Stomach (tissue), 9 donors: ENCODE data around the gene TBC1D2. TPM values are rescaled to one million over a fixed set of nuclear protein-coding genes. Genes with fewer than 3 reads are reported as not detected.

Source experiments
- DNase-seq, 2 donors: peaks; one replicate each; pipeline versions ENCODE4 v3.0.0 to v3.0.0-alpha.2; 2013 to 2019
- H3K27ac ChIP-seq, 5 donors: fragments of 200-600 bp in 4 of 5; sonication (generic) in 4 of 5; one replicate each; pipeline ENCODE4 v1.5.1; 2013 to 2019; ENCODE audit warnings: mild to moderate bottlenecking in 1 of 5, moderate library complexity in 1 of 5
- H3K27me3 ChIP-seq, 3 donors: fragments of 200-600 bp; sonication (generic); one replicate each; pipeline ENCODE4 v1.5.1; 2017 to 2019; ENCODE audit warnings: mixed run types in 1 of 3
- H3K36me3 ChIP-seq, 4 donors: fragments of 200-600 bp; sonication (generic); 1 replicate in 3 of 4; 2 replicates in 1 of 4; pipeline ENCODE4 v1.5.1; 2016 to 2019
- H3K4me1 ChIP-seq, 4 donors: fragments of 200-600 bp; sonication (generic); one replicate each; pipeline ENCODE4 v1.5.1; 2016 to 2019
- H3K4me3 ChIP-seq, 4 donors: fragments of 200-600 bp; sonication (generic) in 3 of 4; one replicate each; pipeline ENCODE4 v1.5.1; 2016 to 2019; ENCODE audit warnings: mild to moderate bottlenecking in 1 of 4
- H3K9me3 ChIP-seq, 4 donors: fragments of 200-600 bp; sonication (generic); one replicate each; pipeline ENCODE4 v1.5.1; 2016 to 2019
- CTCF ChIP-seq, 7 experiments: fragments of 450-650 bp in 4 of 7; fragments of 200-600 bp in 3 of 7; sonication (generic) in 3 of 7; IDR thresholded peaks; one replicate each; pipeline ENCODE4 v1.5.1; 2016 to 2019; ENCODE audit warnings: antibody characterized with exemption in 7 of 7, control low read depth in 2 of 7, mild to moderate bottlenecking in 1 of 7
- EP300 ChIP-seq: sonication (generic); formaldehyde crosslinking; IDR thresholded peaks from one replicate; pipeline ENCODE4 v1.6.1; 2017; ENCODE audit warnings: antibody characterized with exemption
- POLR2A ChIP-seq, 4 donors: fragments of 450-650 bp; IDR thresholded peaks; one replicate each; pipeline ENCODE4 v1.6.1; 2016; ENCODE audit warnings: antibody characterized with exemption in 4 of 4, control low read depth in 2 of 4, mild to moderate bottlenecking in 1 of 4, moderate library complexity in 1 of 4
- POLR2AphosphoS5 ChIP-seq, 3 donors: sonication (generic); formaldehyde crosslinking; IDR thresholded peaks; one replicate each; pipeline ENCODE4 v1.6.1; 2016; ENCODE audit warnings: antibody characterized with exemption in 3 of 3
- WGBS, 5 donors: extraction: QIAGEN DNeasy Blood & Tissue Kit in 3 of 5; methylation state at CpG; one replicate each; pipeline versions ENCODE4 v1.1.5 to v1.1.7; 2013 to 2018; 5-methylcytosine and 5-hydroxymethylcytosine counted together
- intact Hi-C: fragments of 100-400 bp; cut with DNase I; formaldehyde crosslinking; loops from one replicate; pipeline ENCODE4 v1.15.1; 2023; ENCODE audit warnings: low total_unique reads
- polyA plus RNA-seq, 3 donors: library from polyadenylated mRNA; stranded (reverse); fragments of 200-250 nt; gene quantifications; one replicate each; pipeline ENCODE4 v1.2.3, GENCODE V29; 2013
- total RNA-seq, 5 donors: library from RNA; depleted of rRNA; stranded (reverse); fragments of >200 nt; gene quantifications; one replicate each; pipeline versions ENCODE4 v1.1.0 to v1.2.3, GENCODE V29; 2014 to 2016
- donor health status: healthy with polysubstance abuse.
- donor health status: Bipolar disorder and iron deficiency.
- donor health status: healthy.

The TBC1D2 gene
- total and polyA plus RNA-seq, 8 donors: 2.9 to 36.4 (median 15.9) TPM

- DNase-seq: no peak
- Histone ChIP-seq H3K27ac (peak overlapping the region in 1 of 5 donors; percentile 23), H3K4me1 (peaks cover 15 to 23% (median 20%) of the 10 kb centered on the region in 4 donors), H3K36me3 (peaks cover 5 to 74% (median 58%) of the 10 kb centered on the region in 4 donors), H3K27me3 (no peaks in the 10 kb centered on the region), H3K9me3 (no peaks in the 10 kb centered on the region), H3K4me3 (no peak overlapping the region)
- 79 to 87% (median 81%) methylated on average over 7 to 9 of the region's 9 CpGs for WGBS, 5 donors
- intact Hi-C loops: no loop called here
- TF ChIP-seq POLR2A (IDR thresholded peaks at IDR 0.05) (no peak), CTCF (IDR thresholded peaks at IDR 0.05) (peak in 1 of 7 experiments; percentile 23), POLR2AphosphoS5 (IDR thresholded peaks at IDR 0.05) (no peak)
These were observed 39.6 kb downstream of the TBC1D2 start for GRCh38 chr9:98215821-98216220.

GRCh38 chr9:98215271-98215670, 40.2 kb downstream of the TBC1D2 start:
- H3K4me1 ChIP-seq: peaks cover 21 to 28% (median 23%) of the 10 kb centered on the region in 4 donors
- TF ChIP-seq POLR2A (IDR thresholded peaks at IDR 0.05) (no peak), POLR2AphosphoS5 (IDR thresholded peaks at IDR 0.05) (no peak), EP300 (no peak), CTCF (IDR thresholded peaks at IDR 0.05) (no peak)
- 53 to 76% (median 68%) methylated on average over 5 of the region's 5 CpGs for WGBS, 5 donors
- no peak overlapping the region for H3K4me3 ChIP-seq
- no peaks in the 10 kb centered on the region for H3K27me3 ChIP-seq
- intact Hi-C loops: no loop called here
- no peaks in the 10 kb centered on the region for H3K9me3 ChIP-seq
- peaks cover 5 to 74% (median 58%) of the 10 kb centered on the region in 4 donors for H3K36me3 ChIP-seq
- DNase-seq: no peak
- peak overlapping the region in 1 of 5 donors; percentile 23 for H3K27ac ChIP-seq

GRCh38 chr9:98214811-98215210, 40.6 kb downstream of the TBC1D2 start:
- no peaks in the 10 kb centered on the region for H3K27me3 ChIP-seq
- intact Hi-C loops: no loop called here
- H3K4me1 ChIP-seq: peaks cover 17 to 26% (median 23%) of the 10 kb centered on the region in 4 donors
- H3K9me3 ChIP-seq: no peaks in the 10 kb centered on the region
- TF ChIP-seq POLR2AphosphoS5 (IDR thresholded peaks at IDR 0.05): no peak
- TF ChIP-seq CTCF (IDR thresholded peaks at IDR 0.05): no peak
- no peak for TF ChIP-seq POLR2A (IDR thresholded peaks at IDR 0.05)
- TF ChIP-seq EP300: no peak
- peak in 1 of 2 donors; percentile 55 for DNase-seq
- no peak overlapping the region for H3K4me3 ChIP-seq
- 33 to 59% (median 58%) methylated on average over 5 to 6 of the region's 6 CpGs for WGBS, 5 donors
- H3K27ac ChIP-seq: no peak overlapping the region
- peaks cover 5 to 72% (median 56%) of the 10 kb centered on the region in 4 donors for H3K36me3 ChIP-seq

GRCh38 chr9:98211260-98211659, 44.2 kb downstream of the TBC1D2 start:
- 71 to 90% (median 78%) methylated on average over 3 of the region's 3 CpGs for WGBS, 5 donors
- TF ChIP-seq POLR2A (IDR thresholded peaks at IDR 0.05): no peak
- no peak for TF ChIP-seq EP300
- TF ChIP-seq POLR2AphosphoS5 (IDR thresholded peaks at IDR 0.05): no peak
- no peak for TF ChIP-seq CTCF (IDR thresholded peaks at IDR 0.05)
- Histone ChIP-seq H3K4me1 (peaks cover 12 to 23% (median 20%) of the 10 kb centered on the region in 4 donors), H3K27ac (peak overlapping the region; percentile 39 to 69 (median 58)), H3K36me3 (peaks cover 9 to 64% (median 52%) of the 10 kb centered on the region in 4 donors), H3K27me3 (no peaks in the 10 kb centered on the region), H3K9me3 (no peaks in the 10 kb centered on the region), H3K4me3 (no peak overlapping the region)
- intact Hi-C loops: no loop called here
- peak in 1 of 2 donors; percentile 53 for DNase-seq
